HEK293T (cell line): Measurements from ENCODE around the gene CCDC177.

Experiments
- CTCF ChIA-PET: fragments of 350-600 bp; formaldehyde crosslinking; extraction: SDS; loops from one replicate; lab custom pipeline; 2021; ENCODE audit warnings: antibody characterized with exemption, inconsistent platforms; lab: Yijun Ruan, JAX
- POLR2A ChIA-PET: fragments of 350-600 bp; formaldehyde crosslinking; extraction: SDS; loops from one replicate; lab custom pipeline; 2020; ENCODE audit warnings: antibody characterized with exemption, inconsistent platforms; lab: Yijun Ruan, JAX
- DNase-seq: peaks from one replicate; pipeline ENCODE4 v3.0.0; 2012; ENCODE audit warnings: mixed read lengths; ENCODE audit errors: extremely low spot score
- ARNT ChIP-seq: fragments of 450-650 bp; IDR thresholded peaks from 2 replicates; pipeline ENCODE4 v1.6.1; 2017; ENCODE audit warnings: mild to moderate bottlenecking
- BHLHE40 ChIP-seq: fragments of 450-650 bp; IDR thresholded peaks from 2 replicates; pipeline ENCODE4 v1.6.1; 2016; ENCODE audit warnings: mild to moderate bottlenecking, moderate library complexity, borderline replicate concordance
- CTBP1 ChIP-seq: fragments of 450-650 bp; IDR thresholded peaks from 2 replicates; pipeline ENCODE4 v1.6.1; 2016; ENCODE audit warnings: borderline replicate concordance
- FOXA1 ChIP-seq: fragments of 450-650 bp; IDR thresholded peaks from 2 replicates; pipeline ENCODE4 v1.6.1; 2016; ENCODE audit warnings: mild to moderate bottlenecking
- FOXM1 ChIP-seq: fragments of 450-650 bp; IDR thresholded peaks from 2 replicates; pipeline ENCODE4 v1.6.1; 2017; ENCODE audit warnings: mild to moderate bottlenecking, borderline replicate concordance
- HDGF ChIP-seq: fragments of 450-650 bp; IDR thresholded peaks from 2 replicates; pipeline ENCODE4 v1.6.1; 2017; ENCODE audit warnings: antibody characterized with exemption, borderline replicate concordance
- L3MBTL2 ChIP-seq: fragments of 450-650 bp; conservative IDR thresholded peaks from 2 replicates; pipeline ENCODE4 v1.6.1; 2016; ENCODE audit warnings: mild to moderate bottlenecking
- NFRKB ChIP-seq: fragments of 450-650 bp; IDR thresholded peaks from 2 replicates; pipeline ENCODE4 v1.6.1; 2016; ENCODE audit warnings: mild to moderate bottlenecking, moderate library complexity
- PKNOX1 ChIP-seq: fragments of 450-650 bp; IDR thresholded peaks from 2 replicates; pipeline ENCODE4 v1.6.1; 2016
- SP1 ChIP-seq: fragments of 450-650 bp; IDR thresholded peaks from 2 replicates; pipeline ENCODE4 v1.6.1; 2017
- SUZ12 ChIP-seq: fragments of 450-650 bp; IDR thresholded peaks from 2 replicates; pipeline ENCODE4 v1.6.1; 2016; ENCODE audit warnings: mild to moderate bottlenecking
- TARDBP ChIP-seq: fragments of 450-650 bp; IDR thresholded peaks from 2 replicates; pipeline ENCODE4 v1.6.1; 2016
- ZNF384 ChIP-seq: fragments of 450-650 bp; IDR thresholded peaks from 2 replicates; pipeline ENCODE4 v1.6.1; 2016

Gene CCDC177

GRCh38 chr14:69613312-69614073 is 38.8 kb upstream of the CCDC177 start:
- TF ChIP-seq NFRKB (no peak), ZNF384 (no peak)
- ChIA-PET CTCF (no interaction called here), POLR2A (no interaction called here)
- no peak for DNase-seq

GRCh38 chr14:69612783-69613130 is 38.1 kb upstream of the CCDC177 start:
- ChIA-PET POLR2A (no interaction called here), CTCF (interaction anchor here (0.6 to 0.7 kb wide), 2 partner anchors 39 to 55 kb away, joined by 3 read pairs; no protein-coding TSS in a partner anchor)
- TF ChIP-seq FOXA1 (no peak), L3MBTL2 (0 out of 2 replicates have a peak, but pooled peaks have one; percentile 1), CTBP1 (no peak), BHLHE40 (no peak), NFRKB (no peak), HDGF (no peak), PKNOX1 (no peak), SUZ12 (no peak), SP1 (no peak)
- DNase-seq: no peak

- TF ChIP-seq L3MBTL2 (0 out of 2 replicates have a peak, but pooled peaks have one; percentile 15), FOXA1 (no peak), ZNF384 (no peak), TARDBP (no peak), HDGF (no peak)
- ChIA-PET CTCF (interaction anchor here (0.6 to 0.7 kb wide), 3 partner anchors 38 to 728 kb away, joined by 3 read pairs; no protein-coding TSS in a partner anchor), POLR2A (interaction anchor here (1.1 kb wide), 1 partner anchor 11 kb away, joined by 4 read pairs; no protein-coding TSS in a partner anchor)
- peak; percentile 22 for DNase-seq
Measured at GRCh38 chr14:69612014-69612782, 37.5 kb upstream of the CCDC177 start.

- POLR2A ChIA-PET: interaction anchor here (0.6 to 1.1 kb wide), 3 partner anchors 11 to 160 kb away, joined by 3 to 4 read pairs (median 3); partner anchors contain the start of gene SRSF5
- DNase-seq: peak; percentile 93
- CTCF ChIA-PET: no interaction called here
- TF ChIP-seq TARDBP: no peak
- no peak for TF ChIP-seq L3MBTL2
- TF ChIP-seq FOXA1: no peak
- no peak for TF ChIP-seq PKNOX1
- peak; percentile 71; the same call in 1 of the 2 replicates for TF ChIP-seq ARNT
- TF ChIP-seq FOXM1: peak; percentile 65; the same call in 1 of the 2 replicates
- no peak for TF ChIP-seq SP1
Measured at GRCh38 chr14:69611172-69612013, 36.7 kb upstream of the CCDC177 start, which contains the start of gene SUSD6. Gene SUSD6, plus strand, starts transcription at chr14:69611596. Its CDS starts 46,997 bp downstream, at chr14:69658593.

GRCh38 chr14:69610874-69611171 is 36.2 kb upstream of the CCDC177 start:
- TF ChIP-seq SUZ12: no peak
- no peak for TF ChIP-seq L3MBTL2
- CTCF ChIA-PET: no interaction called here
- POLR2A ChIA-PET: interaction anchor here (0.9 to 1.1 kb wide), 2 partner anchors 10 to 161 kb away, joined by 3 to 4 read pairs; no protein-coding TSS in a partner anchor
- no peak for DNase-seq

- DNase-seq: no peak
- TF ChIP-seq PKNOX1 (no peak), L3MBTL2 (no peak)
- ChIA-PET CTCF (no interaction called here), POLR2A (no interaction called here)
Measured at GRCh38 chr14:69610020-69610873, 35.6 kb upstream of the CCDC177 start.
